Lung microvascular endothelial cell (primary cell): ENCODE data around the gene WDR87. TPM values are rescaled to one million over a fixed set of nuclear protein-coding genes. Genes with fewer than 3 reads are reported as not detected.
"Not testable (repeated sequence)": the region's sequence is repeated elsewhere in the genome, so short reads cannot be mapped to it uniquely, and the experiment has no call there.

Source experiments
- DNase-seq, 2 donors: peaks; one replicate each; pipeline versions ENCODE4 v3.0.0 to v3.0.0-alpha.2; 2010; ENCODE audit warnings: low read depth in 2 of 2
- total RNA-seq: library from RNA; depleted of rRNA; stranded (reverse); fragments of >200 nt; gene quantifications from 2 replicates; pipeline ENCODE4 v1.2.1, GENCODE V29; 2014

WDR87 gene
- total RNA-seq, 1 donor from 2014 or later, result not detected

- DNase-seq, result no peak
These were observed 25.7 kb upstream of the WDR87 start for GRCh38 chr19:37931881-37932655.

GRCh38 chr19:37930416-37930815 lies 24.0 kb upstream of the WDR87 start:
- DNase-seq, result peak in 1 of 2 donors; percentile 24

GRCh38 chr19:37929355-37929923 lies 23.0 kb upstream of the WDR87 start:
- no peak for DNase-seq

- DNase-seq, result no peak
These were observed 22.3 kb upstream of the WDR87 start for GRCh38 chr19:37928527-37929286.

GRCh38 chr19:37926711-37927110 lies 20.3 kb upstream of the WDR87 start:
- no peak for DNase-seq

- no peak for DNase-seq
These were observed 19.9 kb upstream of the WDR87 start for GRCh38 chr19:37926255-37926654.

- no peak for DNase-seq
These were observed 18.8 kb upstream of the WDR87 start for GRCh38 chr19:37925212-37925611.

- not testable (repeated sequence) for DNase-seq
These were observed 18.2 kb upstream of the WDR87 start for GRCh38 chr19:37924573-37924972.

- DNase-seq, result no peak
These were observed 14.4 kb upstream of the WDR87 start for GRCh38 chr19:37920591-37921450.

- DNase-seq, result no peak
These were observed 8.5 kb upstream of the WDR87 start for GRCh38 chr19:37914908-37915307.

- DNase-seq, result no peak
These were observed 3.3 kb upstream of the WDR87 start for GRCh38 chr19:37909661-37910199.

- peak in 1 of 2 donors; percentile 20 for DNase-seq
These were observed 1.5 kb upstream of the WDR87 start for GRCh38 chr19:37907735-37908455.

GRCh38 chr19:37906869-37907734 lies 708 bp upstream of the WDR87 start, which contains the start of gene SIPA1L3:
Gene SIPA1L3 (plus strand): TSS chr19:37907208. CDS start chr19:38081566, 174,358 bp downstream.
- DNase-seq, result peak; percentile 93 to 97

- no peak for DNase-seq
These were observed 3.3 kb downstream of the WDR87 start for GRCh38 chr19:37903096-37903495.

GRCh38 chr19:37902668-37903067 lies 3.7 kb downstream of the WDR87 start:
- peak; percentile 76 to 89 for DNase-seq

GRCh38 chr19:37899966-37900365 lies 6.4 kb downstream of the WDR87 start:
- no peak for DNase-seq

GRCh38 chr19:37899453-37899852 lies 6.9 kb downstream of the WDR87 start:
- DNase-seq, result no peak

- no peak for DNase-seq
These were observed 10.2 kb downstream of the WDR87 start for GRCh38 chr19:37896180-37896579.

- DNase-seq, result no peak
These were observed 12.4 kb downstream of the WDR87 start for GRCh38 chr19:37893845-37894575.
